WTC11 (cell line): ENCODE results near the gene TUBA4B. TPM values are rescaled to one million over a fixed set of nuclear protein-coding genes. Genes with fewer than 3 reads are reported as not detected.

Experiments used
- ATAC-seq: fragments of 200-7000 bp; cut with Tn5 transposase; 2 replicates; pipeline ENCODE4 v1.10.0; 2021; ENCODE audit warnings: mild to moderate bottlenecking, moderate library complexity
- CTCF ChIA-PET: fragments of 300-600 bp; sonication (Branson Sonifier 250); formaldehyde crosslinking; loops from one replicate; lab custom pipeline; 2021; ENCODE audit warnings: antibody characterized with exemption; lab: Charles Lee
- POLR2A ChIA-PET: fragments of 350-600 bp; sonication (Branson Sonifier 250); formaldehyde crosslinking; loops from one replicate; lab custom pipeline; 2021; ENCODE audit warnings: antibody characterized with exemption; lab: Charles Lee
- DNase-seq: peaks from one replicate; pipeline ENCODE4 v3.0.0; 2021; ENCODE audit warnings: low spot score
- H3K27ac Mint-ChIP-seq: 2 replicates; pipeline ENCODE4 v1.8.0; 2021; ENCODE audit warnings: mixed read lengths
- H3K27me3 Mint-ChIP-seq: 2 replicates; pipeline ENCODE4 v1.8.0; 2021; ENCODE audit warnings: low read depth, mild to moderate bottlenecking, moderate library complexity, mixed read lengths
- H3K36me3 Mint-ChIP-seq: 2 replicates; pipeline ENCODE4 v1.8.0; 2021; ENCODE audit warnings: mixed read lengths
- H3K4me1 Mint-ChIP-seq: 2 replicates; pipeline ENCODE4 v1.8.0; 2022; ENCODE audit warnings: mixed read lengths
- H3K4me3 Mint-ChIP-seq: 2 replicates; pipeline ENCODE4 v1.8.0; 2021; ENCODE audit warnings: mild to moderate bottlenecking, moderate library complexity, mixed read lengths
- H3K9me3 Mint-ChIP-seq: 2 replicates; pipeline ENCODE4 v1.8.0; 2021; ENCODE audit warnings: mixed read lengths
- FOXJ3 ChIP-seq: sonication (generic); formaldehyde crosslinking; IDR thresholded peaks from 2 replicates; pipeline ENCODE4 v1.9.0; 2021; ENCODE audit warnings: missing genetic modification reagents, mild to moderate bottlenecking, borderline replicate concordance
- FOXP4 ChIP-seq: sonication (generic); formaldehyde crosslinking; IDR thresholded peaks from 2 replicates; pipeline ENCODE4 v1.8.0; 2022; ENCODE audit warnings: mild to moderate bottlenecking, missing genetic modification reagents
- GRHL2 ChIP-seq: fragments of 250-450 bp; sonication (Bioruptor Pico); IDR thresholded peaks from 2 replicates; pipeline ENCODE4 v1.8.0; 2022; ENCODE audit warnings: mild to moderate bottlenecking, moderate library complexity; ENCODE audit not compliant: insufficient replicate concordance, severe bottlenecking
- HMGA2 ChIP-seq: fragments of 250-450 bp; sonication (Bioruptor Pico); IDR thresholded peaks from 2 replicates; pipeline ENCODE4 v1.4.0; 2021; ENCODE audit warnings: mild to moderate bottlenecking, moderate library complexity
- IRF2 ChIP-seq: sonication (generic); formaldehyde crosslinking; IDR thresholded peaks from 2 replicates; pipeline ENCODE4 v1.8.0; 2022; ENCODE audit warnings: low read depth, missing genetic modification reagents, borderline replicate concordance
- JUN ChIP-seq: sonication (generic); formaldehyde crosslinking; IDR thresholded peaks from 2 replicates; pipeline ENCODE4 v1.8.0; 2023; ENCODE audit warnings: mild to moderate bottlenecking, missing genetic modification reagents
- MXD4 ChIP-seq: fragments of 250-450 bp; sonication (Bioruptor Pico); IDR thresholded peaks from 2 replicates; pipeline ENCODE4 v1.8.0; 2021; ENCODE audit warnings: mild to moderate bottlenecking, moderate library complexity, borderline replicate concordance
- NFE2L1 ChIP-seq: sonication (generic); formaldehyde crosslinking; IDR thresholded peaks from 2 replicates; pipeline ENCODE4 v1.8.1; 2023; ENCODE audit warnings: missing genetic modification reagents
- NR3C1 ChIP-seq: sonication (generic); formaldehyde crosslinking; conservative IDR thresholded peaks from 2 replicates; pipeline ENCODE4 v1.8.1; 2023; ENCODE audit warnings: low read depth, mild to moderate bottlenecking, missing genetic modification reagents
- SMAD4 ChIP-seq: sonication (generic); formaldehyde crosslinking; IDR thresholded peaks from 2 replicates; pipeline ENCODE4 v1.8.0; 2022; ENCODE audit warnings: mild to moderate bottlenecking, missing genetic modification reagents
- SP1 ChIP-seq: sonication (generic); formaldehyde crosslinking; conservative IDR thresholded peaks from 2 replicates; pipeline ENCODE4 v1.8.1; 2022; ENCODE audit warnings: missing genetic modification reagents
- STAT6 ChIP-seq: sonication (generic); formaldehyde crosslinking; conservative IDR thresholded peaks from 2 replicates; pipeline ENCODE4 v1.8.1; 2023; ENCODE audit warnings: mild to moderate bottlenecking, low read depth, missing genetic modification reagents, moderate library complexity
- TEAD1 ChIP-seq: sonication (generic); formaldehyde crosslinking; IDR thresholded peaks from 2 replicates; pipeline ENCODE4 v1.8.0; 2022; ENCODE audit warnings: mild to moderate bottlenecking, missing genetic modification reagents
- TEAD4 ChIP-seq: sonication (generic); formaldehyde crosslinking; IDR thresholded peaks from 2 replicates; pipeline ENCODE4 v1.8.0; 2022; ENCODE audit warnings: mild to moderate bottlenecking, missing genetic modification reagents
- ZBTB21 ChIP-seq: sonication (generic); formaldehyde crosslinking; IDR thresholded peaks from 2 replicates; pipeline ENCODE4 v1.8.1; 2023; ENCODE audit warnings: mild to moderate bottlenecking, missing genetic modification reagents, borderline replicate concordance
- ZMAT4 ChIP-seq: fragments of 250-450 bp; sonication (Bioruptor Pico); IDR thresholded peaks from 2 replicates; pipeline ENCODE4 v1.9.0; 2021; ENCODE audit warnings: mild to moderate bottlenecking
- ZNF263 ChIP-seq: sonication (generic); formaldehyde crosslinking; IDR thresholded peaks from 2 replicates; pipeline ENCODE4 v1.8.1; 2022; ENCODE audit warnings: low read depth, mild to moderate bottlenecking, moderate library complexity, missing genetic modification reagents
- ZNF396 ChIP-seq: fragments of 250-450 bp; sonication (Bioruptor Pico); IDR thresholded peaks from 2 replicates; pipeline ENCODE4 v1.8.0; 2021; ENCODE audit warnings: mild to moderate bottlenecking, moderate library complexity, borderline replicate concordance
- ZNF416 ChIP-seq: fragments of 250-450 bp; sonication (Bioruptor Pico); IDR thresholded peaks from 2 replicates; pipeline ENCODE4 v1.9.0; 2021; ENCODE audit warnings: mild to moderate bottlenecking, inconsistent platforms
- ZNF532 ChIP-seq: fragments of 250-450 bp; sonication (Bioruptor Pico); IDR thresholded peaks from 2 replicates; pipeline ENCODE4 v1.9.0; 2021; ENCODE audit warnings: mild to moderate bottlenecking, borderline replicate concordance
- ZSCAN18 ChIP-seq: fragments of 250-450 bp; sonication (Bioruptor Pico); IDR thresholded peaks from 2 replicates; pipeline ENCODE4 v2.1.2; 2022; ENCODE audit warnings: mild to moderate bottlenecking, moderate library complexity
- total RNA-seq: library from RNA; stranded (reverse); gene quantifications from 3 replicates; pipeline ENCODE4 v1.2.3, GENCODE V29; 2021

The TUBA4B gene
- total RNA-seq, 1 experiment from 2014 or later = 0.20 TPM

GRCh38 chr2:219296142-219296541, 43.1 kb downstream of the TUBA4B start:
- no peak overlapping the region for H3K27ac Mint-ChIP-seq
- CTCF ChIA-PET = interaction anchor here (1.3 to 5.7 kb wide), 6 partner anchors 7 to 316 kb away, joined by 3 to 158 read pairs (median 19); partner anchors contain the start of genes DNAJB2, SLC23A3, TUBA4A and TUBA4B
- peaks cover 27% of the 10 kb centered on the region for H3K4me1 Mint-ChIP-seq
- no peaks in the 10 kb centered on the region for H3K36me3 Mint-ChIP-seq
- H3K4me3 Mint-ChIP-seq = no peak overlapping the region
- peaks cover 5% of the 10 kb centered on the region; the same call in 1 of the 2 replicates for H3K9me3 Mint-ChIP-seq
- no peak for ATAC-seq
- POLR2A ChIA-PET = interaction anchor here (1.7 to 1.9 kb wide), 2 partner anchors 18 to 51 kb away, joined by 9 to 17 read pairs; partner anchors contain the start of genes DNAJB2, GLB1L and STK16
- no peak for DNase-seq
- peaks cover 74% of the 10 kb centered on the region for H3K27me3 Mint-ChIP-seq
- TF ChIP-seq GRHL2 (no peak), ZNF396 (CRISPR knock-in tag) (no peak), ZNF532 (no peak), STAT6 (CRISPR knock-in tag) (no peak), ZBTB21 (CRISPR knock-in tag) (no peak), SP1 (CRISPR knock-in tag) (no peak), NR3C1 (CRISPR knock-in tag) (no peak), ZNF263 (no peak), TEAD4 (CRISPR knock-in tag) (no peak), TEAD1 (CRISPR knock-in tag) (no peak), HMGA2 (CRISPR knock-in tag) (no peak)

- CTCF ChIA-PET = interaction anchor here (0.6 to 5.7 kb wide), 4 partner anchors 12 to 119 kb away, joined by 3 to 158 read pairs (median 11); partner anchors contain the start of genes DNAJB2, GLB1L, PTPRN and STK16
- DNase-seq (no peak), ATAC-seq (no peak)
- POLR2A ChIA-PET = no interaction called here
- TF ChIP-seq FOXJ3 (CRISPR knock-in tag) (no peak), SMAD4 (CRISPR knock-in tag) (no peak), ZMAT4 (CRISPR knock-in tag) (no peak), ZNF416 (CRISPR knock-in tag) (no peak), JUN (no peak), FOXP4 (CRISPR knock-in tag) (no peak), ZSCAN18 (CRISPR knock-in tag) (no peak), MXD4 (CRISPR knock-in tag) (no peak), IRF2 (no peak), NFE2L1 (CRISPR knock-in tag) (no peak)
- Mint-ChIP-seq H3K9me3 (peaks cover 5% of the 10 kb centered on the region; the same call in 1 of the 2 replicates), H3K27me3 (peaks cover 81% of the 10 kb centered on the region), H3K36me3 (no peaks in the 10 kb centered on the region), H3K4me3 (no peak overlapping the region), H3K27ac (no peak overlapping the region), H3K4me1 (peaks cover 27% of the 10 kb centered on the region)
Observed at GRCh38 chr2:219296631-219297391, 43.8 kb downstream of the TUBA4B start.
